Epidermal melanocyte (primary cell): ENCODE results near the gene ZNF862.
"Not testable (repeated sequence)": the region's sequence is repeated elsewhere in the genome, so short reads cannot be mapped to it uniquely, and the experiment has no call there.

Experiments
- DNase-seq: peaks from one replicate; pipeline ENCODE4 v3.0.0; 2011; ENCODE audit warnings: low spot score; ENCODE audit not compliant: insufficient read length

ZNF862 gene

GRCh38 chr7:149824748-149825566 is 13.2 kb upstream of the ZNF862 start:
- DNase-seq, result no peak

GRCh38 chr7:149825567-149826343 is 12.4 kb upstream of the ZNF862 start:
- no peak for DNase-seq

DNA sequence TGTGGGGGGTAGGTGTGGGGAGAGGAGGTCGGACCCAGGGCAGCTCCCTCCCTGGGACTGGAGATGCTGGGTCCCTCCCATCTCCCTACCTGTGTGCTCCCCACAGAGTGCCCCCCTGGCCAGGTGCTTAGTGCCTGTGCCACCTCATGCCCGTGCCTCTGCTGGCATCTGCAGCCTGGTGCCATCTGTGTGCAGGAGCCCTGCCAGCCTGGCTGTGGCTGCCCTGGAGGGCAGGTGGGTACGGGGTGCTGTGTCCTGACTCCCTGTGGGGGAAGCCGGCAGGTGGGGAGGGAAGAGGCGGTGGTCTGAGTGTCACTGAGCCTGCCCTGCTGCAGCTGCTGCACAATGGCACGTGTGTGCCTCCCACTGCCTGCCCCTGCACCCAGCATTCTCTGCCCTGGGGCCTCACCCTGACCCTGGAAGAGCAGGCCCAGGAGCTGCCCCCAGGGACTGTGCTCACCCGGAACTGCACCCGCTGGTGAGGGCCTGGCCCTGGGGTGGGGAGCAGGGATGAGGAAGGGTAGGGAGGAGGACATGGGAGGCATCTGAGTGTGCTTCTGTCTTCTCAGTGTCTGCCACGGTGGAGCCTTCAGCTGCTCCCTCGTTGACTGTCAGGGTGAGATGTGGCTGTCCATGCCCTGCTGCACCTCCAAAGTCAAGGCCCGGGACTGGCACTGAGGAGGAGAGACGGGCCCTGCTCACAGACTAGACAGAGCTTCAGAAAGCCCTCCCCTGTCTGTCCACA is 11.7 kb upstream of the ZNF862 start:
- no peak for DNase-seq

- no peak for DNase-seq
These were observed 10.8 kb upstream of the ZNF862 start for GRCh38 chr7:149827089-149827981.

GRCh38 chr7:149828357-149829309 is 9.5 kb upstream of the ZNF862 start:
- no peak for DNase-seq

GRCh38 chr7:149830527-149830926 is 7.6 kb upstream of the ZNF862 start:
- not testable (repeated sequence) for DNase-seq

DNA sequence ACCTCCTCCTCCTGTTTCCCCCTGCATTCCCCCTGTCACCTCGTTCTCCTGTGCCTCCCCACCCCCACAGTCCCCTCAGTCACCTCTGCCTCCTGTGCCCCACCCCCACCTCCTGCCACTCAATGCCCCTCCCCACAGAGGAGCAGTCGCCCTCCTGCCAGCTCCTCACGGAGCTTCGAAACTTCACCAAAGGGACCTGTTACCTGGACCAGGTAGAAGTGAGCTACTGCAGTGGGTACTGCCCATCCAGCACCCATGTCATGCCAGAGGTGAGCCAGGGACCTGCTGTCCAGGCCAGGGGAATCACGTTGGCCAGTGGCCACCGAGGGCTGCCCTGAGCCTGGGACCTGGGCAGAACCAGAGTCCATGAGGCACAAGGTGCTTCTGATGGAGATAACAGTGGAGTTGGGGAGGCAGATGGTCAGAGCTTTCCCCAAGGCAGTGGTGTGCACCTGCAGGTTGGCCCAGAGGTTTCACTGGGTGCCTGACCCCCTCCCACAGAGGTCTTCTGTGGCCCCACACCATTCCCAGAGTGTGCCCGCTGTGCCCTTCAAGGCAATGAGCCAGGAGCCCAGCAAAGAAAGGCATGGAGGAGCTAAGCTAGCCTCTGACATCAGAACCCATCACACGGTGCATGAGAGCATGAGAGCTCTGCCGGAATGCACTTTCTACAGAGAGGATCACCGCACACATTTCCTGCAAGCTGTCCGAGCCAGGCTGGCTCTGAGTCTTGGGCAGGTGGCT is 7.0 kb upstream of the ZNF862 start:
- no peak for DNase-seq

DNA sequence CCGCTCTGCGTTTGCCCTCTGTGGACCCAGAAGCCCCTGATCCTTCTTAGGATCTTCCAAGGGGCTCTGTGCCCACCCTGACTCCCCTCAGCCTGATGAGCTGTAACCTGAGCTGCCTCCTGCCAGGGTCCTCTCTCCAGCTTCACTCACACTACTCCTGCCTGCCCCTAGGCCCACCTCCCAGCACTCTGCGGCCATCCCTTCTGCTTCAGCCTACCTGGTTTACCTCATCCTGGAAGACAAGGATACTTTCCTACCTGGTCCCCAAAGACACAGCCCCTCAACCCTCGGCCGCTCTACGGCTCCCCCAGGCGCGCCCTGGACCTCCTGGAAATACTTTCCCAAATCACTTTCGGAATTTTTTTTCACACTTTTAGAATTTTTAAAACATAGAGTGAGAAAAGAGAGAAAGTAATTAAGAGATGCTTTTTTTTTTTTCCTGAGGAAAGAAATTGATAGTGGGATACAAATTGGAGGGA is 6.4 kb upstream of the ZNF862 start:
- DNase-seq, result no peak

- DNase-seq, result no peak
These were observed 5.7 kb upstream of the ZNF862 start for GRCh38 chr7:149832332-149833041.

DNA sequence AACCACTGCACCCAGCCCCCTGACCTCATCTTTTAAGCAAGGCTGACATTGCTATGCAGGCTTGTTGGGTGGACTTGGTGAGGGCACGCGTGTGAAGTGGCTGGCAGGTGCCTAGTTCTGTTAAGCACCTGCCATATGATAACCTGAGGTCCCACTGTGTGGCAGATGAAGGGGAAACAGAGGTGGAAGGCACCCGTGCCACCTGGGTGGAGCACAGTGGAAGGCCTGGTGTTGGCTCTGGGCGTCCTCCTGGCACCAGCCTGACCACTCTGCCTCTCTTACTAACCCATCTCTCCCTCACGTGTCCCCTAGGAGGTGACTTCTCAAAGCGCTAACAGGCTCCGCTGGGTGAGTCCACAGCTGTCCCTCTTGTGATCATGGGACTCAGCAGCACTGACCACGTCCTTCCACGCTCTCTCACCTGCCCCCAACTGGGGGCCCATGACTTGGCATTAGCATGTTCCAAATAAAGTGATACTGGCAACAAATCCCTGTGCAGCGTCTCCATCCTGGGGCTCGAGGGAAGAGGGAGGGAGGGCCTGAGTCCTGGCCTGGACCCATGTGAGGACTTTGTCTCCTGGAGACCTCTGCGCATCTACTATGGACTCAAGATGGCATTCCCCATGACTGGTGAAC is 4.6 kb upstream of the ZNF862 start:
- DNase-seq, result no peak

DNA sequence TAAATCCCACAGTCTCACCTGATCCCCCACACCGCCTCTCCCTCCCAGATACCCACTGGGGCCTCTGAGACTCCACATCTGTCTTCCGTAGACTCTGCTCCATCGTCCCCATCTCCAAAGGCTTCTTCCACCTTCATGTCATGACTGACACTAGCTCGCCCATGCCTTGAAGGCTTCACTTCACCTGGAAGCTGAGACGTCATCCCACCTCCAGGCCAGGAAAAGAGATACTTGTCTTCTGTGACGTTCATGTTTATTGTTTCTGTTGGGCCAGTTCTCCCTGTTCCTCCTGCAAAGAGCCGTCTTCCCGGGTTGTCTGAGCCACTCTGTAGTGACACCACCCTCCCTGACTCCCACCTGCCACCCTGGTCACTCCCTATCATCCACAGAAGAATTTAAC is 3.6 kb upstream of the ZNF862 start:
- DNase-seq, result no peak

- no peak for DNase-seq
These were observed 1.7 kb upstream of the ZNF862 start for GRCh38 chr7:149836434-149836833.

DNA sequence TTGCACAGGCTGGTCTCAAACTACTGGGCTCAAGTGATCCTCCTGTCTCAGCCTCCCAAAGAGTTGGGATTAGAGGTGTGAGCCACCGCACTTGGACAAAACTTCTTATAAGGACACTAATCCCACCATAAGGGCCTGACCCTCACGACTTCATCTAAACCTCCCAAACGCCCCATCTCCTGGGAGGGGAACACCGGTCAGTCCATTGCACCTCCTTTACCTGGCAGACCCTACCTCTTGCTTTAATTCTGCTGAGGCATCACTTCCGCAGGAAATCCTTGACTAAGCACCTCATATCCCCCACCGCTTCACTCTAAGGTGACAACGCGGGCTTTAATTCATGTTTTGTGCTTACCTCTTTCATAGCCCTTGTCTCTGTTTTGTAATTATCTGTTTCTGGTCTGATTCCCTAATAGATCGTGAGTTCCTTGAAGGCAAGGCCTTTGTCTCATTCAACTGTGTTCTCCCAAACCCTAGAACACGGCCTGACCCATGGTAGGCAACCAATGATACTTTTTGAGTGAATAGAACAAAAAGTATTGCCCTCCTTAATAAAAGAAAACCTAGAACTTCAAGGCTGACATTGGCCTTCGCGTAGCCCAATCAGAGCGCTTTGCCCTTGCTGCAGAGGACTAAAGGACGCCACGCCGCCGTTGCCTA is 481 bp upstream of the ZNF862 start:
- DNase-seq, result no peak

DNA sequence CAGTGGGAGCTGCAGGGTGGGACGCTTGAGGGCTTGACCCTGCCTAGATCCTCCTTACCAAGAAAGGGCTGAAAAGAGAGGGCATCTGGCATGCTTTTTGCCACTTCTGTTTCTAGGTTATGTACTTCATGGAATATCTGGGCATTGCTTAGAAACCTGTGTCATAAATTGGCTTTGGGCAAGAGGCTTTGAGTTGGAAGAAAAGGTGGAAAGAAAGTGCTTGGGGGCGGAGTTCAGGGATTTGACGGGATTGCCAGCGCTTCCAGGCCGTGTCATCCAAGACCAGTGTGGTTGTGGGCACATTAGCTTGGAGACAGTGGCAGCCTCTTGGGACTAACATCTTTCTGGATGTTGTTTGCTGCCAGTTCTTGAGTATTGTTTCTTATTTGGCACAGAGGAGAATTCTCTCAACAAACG is 825 bp downstream of the ZNF862 start:
- DNase-seq, result no peak

DNA sequence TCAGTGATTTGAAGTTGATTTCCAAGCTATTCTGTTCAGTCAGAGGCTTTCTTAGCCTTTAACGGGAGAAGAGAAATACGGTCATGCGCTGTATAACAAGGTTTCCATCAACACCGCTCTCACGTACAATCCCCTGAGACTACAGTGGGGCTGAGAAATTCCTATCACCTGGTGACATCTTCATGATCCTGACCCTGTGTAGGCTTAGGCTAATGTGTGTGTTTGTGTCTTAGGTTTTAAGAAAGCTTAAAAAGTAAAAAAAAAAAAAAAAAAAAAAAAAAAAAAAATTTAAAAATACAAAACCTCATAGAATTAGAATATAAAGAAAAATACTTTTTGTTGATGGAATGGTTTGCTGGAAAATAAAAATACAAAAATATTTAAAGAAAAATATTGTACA is 1.8 kb downstream of the ZNF862 start:
- no peak for DNase-seq

DNA sequence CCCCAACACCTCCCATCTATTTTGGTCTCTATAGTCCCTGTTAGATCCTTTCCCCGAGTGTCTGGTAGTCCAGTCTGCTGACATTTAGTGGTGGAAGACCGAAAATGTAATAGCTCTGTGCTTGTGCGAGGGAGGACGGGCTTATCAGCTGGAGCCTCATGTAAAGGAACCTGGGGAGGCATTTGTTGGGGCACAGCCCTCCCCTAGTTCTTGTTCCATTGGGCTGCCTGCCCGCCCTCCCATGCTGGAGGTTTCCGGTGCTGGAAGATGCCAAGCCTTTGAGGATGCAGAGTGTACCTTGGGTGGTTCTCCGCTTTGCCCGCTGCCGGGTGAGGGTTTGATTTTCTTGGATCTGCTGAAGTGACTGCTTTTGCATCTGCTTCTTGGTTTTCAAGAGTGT is 5.4 kb downstream of the ZNF862 start:
- DNase-seq, result no peak

GRCh38 chr7:149844445-149844844 is 6.3 kb downstream of the ZNF862 start:
- DNase-seq, result no peak
